ENCODE measurements around the gene NACC2. TPM values are rescaled to one million over a fixed set of nuclear protein-coding genes. Genes with fewer than 3 reads are reported as not detected.
A peak's percentile ranks its signal among the peaks of the same experiment; 100 is the strongest.

NACC2 gene
- polyA plus RNA-seq, 3 donors = 8.1 to 32.4 (median 8.7) TPM

- H3K27ac ChIP-seq (ENCODE audit: low read depth in 1 of 2, low read length in 2 of 2) = no peak overlapping the region
- 93% methylated on average over 15 of the region's 23 CpGs for WGBS (ENCODE audit: insufficient coverage)
- no peaks in the 10 kb centered on the region for H3K27me3 ChIP-seq (ENCODE audit: control insufficient read depth in 2 of 2, insufficient read depth in 2 of 2, low read length in 2 of 2)
- intact Hi-C loops (cut with micrococcal nuclease) = no loop called here
- Mint-ChIP-seq H3K36me3 (peaks cover 38 to 69% of the 10 kb centered on the region in 2 donors), H3K4me3 (no peak overlapping the region), H3K27ac (peak overlapping the region in 1 of 7 donors; percentile 10), H3K27me3 (ENCODE audit: low read depth in 3 of 3) (no peaks in the 10 kb centered on the region), H3K4me1 (peaks cover 8% of the 10 kb centered on the region), H3K9me3 (no peaks in the 10 kb centered on the region)
- H3K36me3 ChIP-seq (replicated peaks in 1 of 2; ENCODE audit: control insufficient read depth in 1 of 2, insufficient read depth in 2 of 2, low read length in 2 of 2) = peaks cover 51 to 78% of the 10 kb centered on the region in 2 donors
- H3K9me3 ChIP-seq (replicated peaks in 1 of 2; ENCODE audit: control insufficient read depth in 1 of 2, insufficient read depth in 1 of 2, low read length in 2 of 2) = no peaks in the 10 kb centered on the region
- H3K79me2 ChIP-seq (ENCODE audit: insufficient read depth, low read length) = peaks cover 90% of the 10 kb centered on the region
- no peak overlapping the region for H3K4me3 ChIP-seq (replicated peaks in 1 of 3; ENCODE audit: low read depth in 2 of 3, low read length in 3 of 3)
- no peak overlapping the region for H2AFZ ChIP-seq (ENCODE audit: insufficient read depth, low read depth, low read length, poor library complexity, severe bottlenecking)
- no peak for DNase-seq
- peaks cover 100% of the 10 kb centered on the region for H4K20me1 ChIP-seq (ENCODE audit: insufficient read depth, low read length)
- H3K4me1 ChIP-seq (ENCODE audit: control insufficient read depth in 1 of 2, insufficient read depth in 2 of 2, low read length in 2 of 2) = no peaks in the 10 kb centered on the region
- H3K9ac ChIP-seq (ENCODE audit: insufficient read depth, low read length, poor library complexity, severe bottlenecking) = no peak overlapping the region
- TF ChIP-seq, protein P1, sequence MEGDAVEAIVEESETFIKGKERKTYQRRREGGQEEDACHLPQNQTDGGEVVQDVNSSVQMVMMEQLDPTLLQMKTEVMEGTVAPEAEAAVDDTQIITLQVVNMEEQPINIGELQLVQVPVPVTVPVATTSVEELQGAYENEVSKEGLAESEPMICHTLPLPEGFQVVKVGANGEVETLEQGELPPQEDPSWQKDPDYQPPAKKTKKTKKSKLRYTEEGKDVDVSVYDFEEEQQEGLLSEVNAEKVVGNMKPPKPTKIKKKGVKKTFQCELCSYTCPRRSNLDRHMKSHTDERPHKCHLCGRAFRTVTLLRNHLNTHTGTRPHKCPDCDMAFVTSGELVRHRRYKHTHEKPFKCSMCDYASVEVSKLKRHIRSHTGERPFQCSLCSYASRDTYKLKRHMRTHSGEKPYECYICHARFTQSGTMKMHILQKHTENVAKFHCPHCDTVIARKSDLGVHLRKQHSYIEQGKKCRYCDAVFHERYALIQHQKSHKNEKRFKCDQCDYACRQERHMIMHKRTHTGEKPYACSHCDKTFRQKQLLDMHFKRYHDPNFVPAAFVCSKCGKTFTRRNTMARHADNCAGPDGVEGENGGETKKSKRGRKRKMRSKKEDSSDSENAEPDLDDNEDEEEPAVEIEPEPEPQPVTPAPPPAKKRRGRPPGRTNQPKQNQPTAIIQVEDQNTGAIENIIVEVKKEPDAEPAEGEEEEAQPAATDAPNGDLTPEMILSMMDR (IDR thresholded peaks at IDR 0.05) = no peak
- no peak overlapping the region for H3K4me2 ChIP-seq (replicated peaks; ENCODE audit: extremely low read depth, low read length, poor library complexity, severe bottlenecking)
These were observed 76.6 kb downstream of the NACC2 start for GRCh38 chr9:136018257-136019031.

DNA sequence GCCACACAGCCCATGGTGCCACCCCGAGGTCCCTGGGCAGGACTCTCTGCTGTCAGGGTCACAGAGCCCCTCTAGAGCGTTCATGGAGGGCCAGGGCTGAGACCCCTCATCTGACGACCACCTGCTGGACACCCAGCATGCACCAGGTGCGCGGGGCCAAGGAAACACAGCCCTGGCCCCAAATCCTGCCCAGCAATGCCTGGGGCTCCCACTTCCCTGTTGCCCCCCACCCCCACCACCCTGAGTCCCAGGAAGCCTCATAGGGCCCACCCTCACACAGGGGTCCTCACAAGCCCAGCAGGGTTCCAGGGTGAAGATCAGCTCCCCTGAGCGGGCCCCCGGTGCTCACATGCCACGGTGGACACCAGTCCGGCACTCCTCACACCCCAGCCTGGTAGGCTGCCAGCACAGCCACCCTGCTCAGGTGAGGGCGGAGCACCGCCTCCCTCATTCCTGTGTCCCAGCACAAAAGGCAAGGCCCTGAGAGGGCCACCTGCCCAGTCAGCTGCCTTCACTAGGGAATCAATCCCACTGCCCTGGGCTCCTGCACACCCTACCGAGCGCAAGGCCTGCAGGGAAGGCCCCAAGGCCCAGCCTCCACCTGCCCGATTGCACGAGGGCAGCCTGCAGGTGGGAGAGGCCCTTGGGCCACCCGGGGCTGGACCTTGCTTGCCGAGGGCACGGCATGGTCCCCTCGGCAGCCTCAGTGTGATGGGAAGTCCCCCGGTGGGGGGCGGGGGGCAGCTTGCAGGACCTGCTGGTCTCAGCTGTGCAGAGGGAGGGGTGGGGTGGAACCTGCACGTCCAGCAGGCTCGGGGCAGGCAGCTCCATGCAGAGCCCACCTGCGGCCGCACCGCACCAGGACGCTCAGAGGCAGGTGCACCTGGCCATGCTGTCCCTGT, 77.5 kb downstream of the NACC2 start:
- Histone ChIP-seq H2AFZ (ENCODE audit: insufficient read depth, low read depth, low read length, poor library complexity, severe bottlenecking) (no peak overlapping the region), H3K27ac (ENCODE audit: low read depth in 1 of 2, low read length in 2 of 2) (no peak overlapping the region), H3K4me2 (replicated peaks; ENCODE audit: extremely low read depth, low read length, poor library complexity, severe bottlenecking) (no peak overlapping the region), H3K4me3 (replicated peaks in 1 of 3; ENCODE audit: low read depth in 2 of 3, low read length in 3 of 3) (no peak overlapping the region), H3K9ac (ENCODE audit: insufficient read depth, low read length, poor library complexity, severe bottlenecking) (no peak overlapping the region), H4K20me1 (ENCODE audit: insufficient read depth, low read length) (peaks cover 100% of the 10 kb centered on the region), H3K27me3 (ENCODE audit: control insufficient read depth in 2 of 2, insufficient read depth in 2 of 2, low read length in 2 of 2) (no peaks in the 10 kb centered on the region), H3K36me3 (replicated peaks in 1 of 2; ENCODE audit: control insufficient read depth in 1 of 2, insufficient read depth in 2 of 2, low read length in 2 of 2) (peaks cover 56 to 83% of the 10 kb centered on the region in 2 donors), H3K4me1 (ENCODE audit: control insufficient read depth in 1 of 2, insufficient read depth in 2 of 2, low read length in 2 of 2) (no peaks in the 10 kb centered on the region), H3K79me2 (ENCODE audit: insufficient read depth, low read length) (peaks cover 82% of the 10 kb centered on the region), H3K9me3 (replicated peaks in 1 of 2; ENCODE audit: control insufficient read depth in 1 of 2, insufficient read depth in 1 of 2, low read length in 2 of 2) (no peaks in the 10 kb centered on the region)
- WGBS (ENCODE audit: insufficient coverage) = 96% methylated on average over 22 of the region's 27 CpGs
- DNase-seq = no peak
- intact Hi-C loops (cut with micrococcal nuclease) = no loop called here
- Mint-ChIP-seq H3K4me1 (peaks cover 5% of the 10 kb centered on the region), H3K9me3 (no peaks in the 10 kb centered on the region), H3K36me3 (peaks cover 39 to 72% of the 10 kb centered on the region in 2 donors), H3K4me3 (no peak overlapping the region), H3K27ac (no peak overlapping the region), H3K27me3 (ENCODE audit: low read depth in 3 of 3) (no peaks in the 10 kb centered on the region)
- TF ChIP-seq, protein P1 (IDR thresholded peaks at IDR 0.05) = no peak

All from CD14-positive monocyte (primary cell).